Measurements from ENCODE around the gene TIMP2.
"Not testable (repeated sequence)": the region's sequence is repeated elsewhere in the genome, so short reads cannot be mapped to it uniquely, and the experiment has no call there.

The TIMP2 gene

DNA sequence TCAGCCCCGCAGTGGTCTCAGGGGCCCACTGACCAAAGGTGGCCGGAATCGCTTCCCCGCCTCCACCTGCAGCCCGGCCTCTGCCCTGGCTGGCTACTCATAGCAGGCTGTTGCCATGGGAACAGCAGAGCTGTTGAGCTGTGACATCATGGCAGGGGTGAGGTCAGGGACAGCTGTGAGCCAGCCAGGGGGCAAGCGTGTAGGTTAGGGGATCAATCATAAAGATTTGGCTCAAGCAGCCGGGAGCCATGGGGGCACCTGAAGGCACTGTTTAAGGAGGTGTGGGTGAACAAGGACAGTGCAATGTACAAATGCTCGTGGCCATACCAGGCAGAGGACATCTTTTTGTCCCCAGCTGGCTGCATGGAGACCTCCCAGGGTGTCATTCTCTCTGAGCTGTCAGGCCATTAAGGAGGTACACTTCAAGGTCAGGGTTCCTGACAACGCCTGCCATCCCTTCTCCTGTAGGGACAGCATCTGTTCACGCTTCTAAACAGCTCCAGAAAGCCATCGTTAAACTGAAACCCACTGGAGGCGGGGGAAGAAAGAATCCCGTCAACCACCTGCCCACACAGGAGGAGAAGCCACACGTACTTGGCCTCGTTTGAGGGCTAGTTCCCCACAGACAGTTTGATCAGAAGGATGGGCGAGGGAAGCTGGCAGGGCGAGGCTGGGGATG is 21.9 kb downstream of the TIMP2 start, which contains the start of gene CEP295NL:
Gene CEP295NL (minus strand): TSS at position 101 of the 679 bp plus-strand sequence. CDS start 1,373 bp downstream, outside the sequence.
- no peak for DNase-seq

DNA sequence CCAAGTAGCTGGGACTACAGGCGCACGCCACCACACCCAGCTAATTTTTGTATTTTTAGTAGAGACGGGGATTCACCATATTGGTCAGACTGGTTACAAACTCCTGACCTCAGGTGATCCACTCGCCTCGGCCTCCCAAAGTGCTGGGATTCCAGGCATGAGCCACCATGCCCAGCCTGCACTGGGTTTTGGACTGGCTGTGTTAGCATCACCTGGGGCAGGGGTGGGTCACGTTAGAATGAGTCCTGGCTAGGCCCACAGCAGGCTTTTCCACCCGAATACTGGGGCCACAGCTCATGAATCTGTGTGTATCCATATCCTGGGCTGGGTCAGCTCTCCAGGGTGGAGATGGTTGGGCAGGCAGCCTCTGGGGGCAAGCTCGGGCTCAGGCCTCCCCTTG is 23.0 kb downstream of the TIMP2 start:
- DNase-seq, result not testable (repeated sequence)

DNA sequence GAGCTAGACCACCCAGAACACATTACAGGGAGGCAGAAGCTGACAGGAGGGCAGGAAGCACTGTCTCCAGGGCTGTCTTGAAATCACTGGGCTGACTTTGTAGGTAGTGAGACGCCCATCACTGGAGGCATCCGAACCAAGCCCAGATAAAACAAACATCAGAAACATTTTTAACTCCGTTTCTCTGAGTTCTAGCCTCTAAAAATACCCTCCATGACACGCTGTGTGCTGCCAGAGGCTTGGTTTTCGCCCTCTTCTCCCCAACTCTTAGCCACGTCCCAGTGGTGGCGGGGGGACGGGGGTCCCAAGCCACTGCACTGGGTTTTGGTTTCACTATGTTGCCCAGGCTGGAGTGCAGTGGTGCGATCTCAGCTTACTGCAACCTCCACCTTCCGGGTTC is 23.4 kb downstream of the TIMP2 start:
- no peak for DNase-seq

DNA sequence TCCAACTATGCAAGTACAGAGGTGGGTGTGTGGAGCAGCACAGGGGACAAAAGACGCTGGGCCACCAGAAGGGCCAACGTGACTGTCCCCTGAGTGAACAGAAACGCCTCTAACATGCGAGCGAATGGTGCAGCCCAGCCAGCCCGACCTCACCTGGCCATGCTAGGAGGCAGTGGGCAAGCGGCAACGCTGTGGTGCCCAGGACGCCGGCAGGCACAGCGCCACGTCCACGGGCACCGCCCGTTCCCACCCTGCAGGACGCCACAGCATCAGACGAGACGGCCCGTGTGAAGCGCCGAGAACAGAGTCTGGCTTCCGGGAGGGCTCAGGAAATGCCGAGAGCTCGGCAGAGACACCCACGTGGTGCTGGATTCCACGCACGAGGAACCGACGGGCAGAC is 24.4 kb downstream of the TIMP2 start:
- DNase-seq, result no peak

DNA sequence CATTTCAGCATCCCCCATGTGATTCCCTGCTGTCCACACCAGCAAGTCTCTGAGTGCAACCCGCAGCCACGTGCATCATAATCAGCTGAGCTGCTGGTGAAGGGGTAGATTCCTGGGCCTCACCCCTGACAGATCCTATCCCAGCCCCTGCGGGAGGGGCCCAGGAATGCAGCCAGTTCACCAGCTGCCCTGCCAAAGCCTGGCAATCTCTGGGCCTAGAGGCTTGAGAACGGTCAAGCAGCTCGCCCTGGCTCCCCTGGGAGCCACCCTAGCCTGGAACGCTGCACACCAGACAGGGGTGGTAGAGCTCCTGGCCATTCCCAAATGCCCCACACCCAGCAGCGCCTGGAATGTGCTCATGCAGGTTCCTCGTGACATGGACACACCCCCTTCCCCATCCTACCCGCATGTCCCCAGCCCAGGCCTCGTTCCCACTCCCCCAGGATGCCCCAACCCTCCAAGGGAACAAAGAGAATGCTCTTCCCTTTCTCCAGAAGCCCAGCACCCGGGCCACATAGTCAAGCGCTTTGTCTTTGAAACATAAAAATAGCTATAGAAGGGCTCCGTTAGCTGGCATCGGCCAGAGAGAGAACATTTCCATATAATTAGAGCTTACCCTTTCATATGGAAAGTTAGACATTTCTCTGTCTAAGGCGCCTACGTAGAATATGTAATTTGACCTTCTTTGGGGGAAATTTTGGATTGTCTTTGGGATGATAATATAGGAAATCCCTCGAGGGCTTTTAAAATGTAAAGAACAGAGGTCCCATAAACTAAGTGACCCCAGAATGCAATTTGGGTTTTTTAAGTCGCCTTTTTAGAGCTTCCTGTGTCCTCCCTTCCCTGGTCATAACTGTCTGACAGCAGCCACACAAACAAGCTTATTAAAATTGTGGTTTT is 25.6 kb downstream of the TIMP2 start:
- no peak for DNase-seq

DNA sequence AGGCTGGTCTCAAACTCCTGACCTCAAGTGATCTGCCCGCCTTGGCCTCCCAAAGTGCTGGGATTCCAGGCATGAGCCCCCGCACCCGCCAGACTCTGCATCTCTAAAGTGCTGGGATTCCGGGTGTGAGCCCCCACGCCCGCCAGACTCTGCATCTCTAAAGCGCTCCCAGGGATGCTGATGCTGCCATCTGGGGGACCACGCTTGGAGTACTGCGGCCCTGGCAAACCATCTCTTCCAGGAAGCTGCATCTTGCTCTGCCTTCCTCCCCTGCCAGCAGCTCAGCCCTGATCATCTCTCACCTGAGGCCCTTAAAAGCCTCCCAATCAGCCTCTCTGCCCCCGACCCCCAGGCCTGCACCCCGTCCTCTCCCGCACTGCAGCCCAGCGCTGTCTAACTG is 26.2 kb downstream of the TIMP2 start:
- no peak for DNase-seq

DNA sequence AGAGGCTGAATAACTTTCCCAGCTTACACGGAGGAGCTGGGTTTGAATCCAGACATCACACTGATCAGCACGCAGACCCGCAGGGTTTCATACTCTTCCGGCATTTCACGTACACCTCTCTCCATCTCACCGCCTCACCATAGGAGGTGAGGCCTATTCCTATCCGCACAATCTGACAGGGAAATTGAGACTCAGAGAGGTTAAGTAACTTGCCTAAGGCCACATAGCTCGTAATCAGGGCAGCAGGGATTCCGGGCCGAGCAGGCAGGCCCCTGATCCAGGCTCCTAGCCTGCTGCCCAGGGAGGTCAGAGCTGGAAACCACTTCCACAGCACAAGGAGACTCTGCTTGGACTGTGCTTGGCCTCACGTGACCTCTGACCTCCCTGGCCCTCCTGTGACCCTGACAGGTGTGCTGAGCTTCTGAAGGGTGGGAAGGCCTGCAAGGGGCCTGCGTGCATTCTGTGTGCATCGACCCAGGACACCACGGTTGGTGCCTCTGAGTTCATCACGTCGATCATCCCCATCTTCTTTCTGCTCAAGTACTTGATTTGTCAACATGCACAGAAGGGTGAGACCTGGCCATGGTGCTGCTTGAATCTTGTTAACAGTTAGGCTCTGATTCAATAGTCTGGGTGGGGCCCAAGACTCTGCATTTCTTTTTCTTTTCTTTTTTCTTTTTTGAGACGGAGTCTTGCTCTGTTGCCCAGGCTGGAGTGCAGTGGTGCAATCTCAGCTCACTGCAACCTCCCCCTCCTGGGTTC is 26.9 kb downstream of the TIMP2 start:
- DNase-seq, result no peak

DNA sequence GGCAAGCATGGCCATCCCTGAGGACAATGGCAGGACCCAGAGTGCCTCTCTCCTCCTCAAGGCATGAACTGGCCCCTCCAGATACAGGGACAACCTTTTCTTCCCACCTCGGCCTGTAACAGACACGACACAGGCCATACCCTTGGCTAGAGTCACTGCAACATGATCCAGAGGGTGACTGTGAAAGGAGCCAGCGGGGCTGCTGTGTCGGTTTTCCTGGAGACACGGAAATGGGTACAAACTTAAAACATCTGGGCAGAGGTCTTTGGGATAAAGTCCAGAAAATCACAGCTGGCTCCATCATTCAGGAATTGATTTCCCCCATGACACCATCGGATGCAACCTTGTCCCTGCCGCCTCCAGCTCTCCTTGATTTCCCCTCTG is 27.5 kb downstream of the TIMP2 start:
- no peak for DNase-seq

DNA sequence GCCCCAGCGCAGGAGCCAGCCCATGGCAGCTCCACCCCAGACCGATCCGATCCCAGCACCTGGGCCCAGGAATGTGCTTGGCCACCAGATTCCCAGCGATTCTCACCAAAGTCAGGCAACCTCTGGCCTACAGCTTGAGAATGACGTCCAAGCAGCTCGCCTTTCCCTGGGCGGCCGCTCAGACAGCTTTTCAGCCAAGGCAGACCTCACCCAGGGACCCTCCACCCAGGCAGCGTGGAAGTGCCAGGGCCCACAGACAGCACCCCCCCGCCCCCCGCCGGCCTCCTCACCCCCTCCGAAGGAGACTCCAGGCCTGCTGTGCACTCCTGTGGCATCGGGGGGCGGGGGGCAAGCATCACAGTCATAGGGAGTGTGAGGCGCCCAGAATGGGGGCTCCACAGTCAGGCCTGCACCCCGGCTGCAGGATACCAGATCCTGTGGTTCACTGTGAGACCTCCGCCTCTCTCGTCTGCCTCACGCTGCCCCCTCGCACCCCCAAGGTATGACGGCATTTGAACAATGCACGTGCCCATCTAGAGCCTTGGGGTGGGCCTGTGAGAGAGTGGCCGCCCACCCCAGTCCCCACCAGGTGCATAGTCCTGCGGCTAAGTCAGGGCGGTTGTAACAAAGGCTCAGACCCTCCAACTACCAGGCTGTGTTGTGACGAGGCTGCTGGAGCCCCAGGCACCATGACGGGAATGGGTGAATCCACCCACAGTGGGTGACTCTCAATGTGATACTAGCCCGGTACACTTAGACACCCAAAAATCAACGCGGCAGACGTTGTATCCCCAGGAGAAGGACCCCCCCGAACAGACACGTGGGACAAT is 28.1 kb downstream of the TIMP2 start:
- no peak for DNase-seq

DNA sequence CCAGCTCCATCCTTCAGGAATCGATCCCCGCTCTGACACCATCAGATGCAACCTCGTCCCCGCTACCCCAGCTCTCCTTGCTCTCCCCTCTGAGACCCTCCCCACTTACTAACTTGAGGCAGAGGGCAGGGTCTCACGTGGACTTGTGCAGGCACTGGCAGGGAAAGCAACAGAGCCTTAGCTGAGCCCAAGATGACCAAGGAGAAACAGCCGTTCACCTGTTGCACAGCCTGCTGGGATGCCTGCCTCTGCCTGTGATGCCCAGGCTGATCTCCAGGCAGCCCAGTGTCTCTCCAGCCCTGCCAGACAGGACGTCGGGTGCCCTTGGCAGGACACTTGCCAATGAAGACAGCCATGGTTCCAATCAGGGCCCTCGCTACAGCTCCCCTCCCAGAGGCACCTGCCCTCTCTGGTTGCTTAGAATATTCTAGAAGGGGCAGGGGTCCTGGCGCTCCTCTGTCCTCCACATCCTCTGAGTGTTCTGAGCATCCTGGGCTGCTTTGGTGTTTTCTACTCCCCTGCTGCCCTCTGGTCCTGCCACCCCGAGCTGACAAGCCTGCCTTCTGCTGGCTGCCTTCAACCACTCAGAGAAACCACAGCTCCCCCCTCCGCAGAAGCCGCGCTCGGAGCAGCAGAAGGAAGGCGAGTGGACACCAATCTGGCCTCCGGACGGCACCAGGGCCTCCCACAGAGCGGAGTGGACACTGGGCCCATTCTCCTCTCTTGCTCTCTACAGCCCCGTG is 28.9 kb downstream of the TIMP2 start:
- no peak for DNase-seq

DNA sequence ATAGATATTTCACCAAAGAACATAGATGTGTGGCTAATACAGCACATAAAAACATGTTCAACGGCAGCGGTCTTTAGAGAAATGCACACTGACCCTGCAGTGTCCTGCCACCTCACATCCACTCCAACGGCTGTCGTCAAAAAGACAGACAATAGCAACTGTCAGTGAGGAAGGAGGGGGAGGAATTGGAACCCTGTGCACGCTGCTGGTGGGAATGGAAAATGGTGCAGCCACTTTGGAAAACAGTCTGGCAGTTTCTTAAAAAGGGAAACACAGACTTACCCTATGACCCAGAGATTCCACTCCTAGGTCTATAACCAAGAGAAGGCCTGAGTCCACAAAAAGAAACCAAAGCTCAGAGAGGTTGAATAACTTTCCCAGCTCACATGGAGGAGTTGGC is 29.9 kb downstream of the TIMP2 start:
- DNase-seq, result no peak

DNA sequence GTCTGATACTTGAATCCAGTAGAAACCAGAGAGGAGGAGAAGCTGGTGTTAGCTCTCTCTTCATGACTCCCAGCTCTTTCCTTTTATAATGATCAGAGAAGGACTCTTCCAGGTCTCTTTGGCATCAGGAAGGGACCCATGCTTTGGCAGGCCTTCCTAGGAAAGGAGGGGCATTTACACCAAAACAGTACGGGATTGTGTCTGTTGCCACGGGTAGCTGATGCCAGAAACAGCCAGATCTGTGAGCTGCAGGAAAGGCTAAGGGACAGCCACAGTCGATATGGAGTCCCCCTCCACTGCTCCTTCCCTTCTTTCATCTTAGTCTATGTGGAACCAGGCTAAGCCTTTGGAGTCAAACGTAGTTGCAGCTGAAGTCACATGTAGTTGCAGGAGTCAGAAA is 31.5 kb downstream of the TIMP2 start:
- no peak for DNase-seq

DNA sequence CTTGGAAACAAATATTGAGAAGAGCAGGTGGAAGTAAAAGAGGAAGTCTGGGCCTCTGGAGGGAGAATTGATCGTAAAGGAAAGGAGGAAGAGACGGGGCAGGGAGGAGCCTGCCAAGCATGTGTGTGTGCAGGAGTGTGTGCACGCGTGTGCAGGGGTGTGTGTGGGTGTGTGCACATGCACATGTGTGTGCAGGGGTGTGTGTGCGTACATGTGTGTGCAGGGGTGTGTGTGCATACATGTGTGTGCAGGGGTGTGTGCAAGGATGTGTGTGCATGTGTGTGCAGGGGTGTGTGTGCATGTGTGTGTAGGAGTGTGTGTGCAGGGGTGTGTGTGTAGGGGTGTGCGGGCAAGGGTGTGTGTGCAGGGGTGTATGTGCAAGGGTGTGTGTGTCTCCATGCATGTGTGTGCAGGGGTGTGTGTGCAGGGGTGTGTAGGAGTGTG is 32.2 kb downstream of the TIMP2 start:
- no peak for DNase-seq

DNA sequence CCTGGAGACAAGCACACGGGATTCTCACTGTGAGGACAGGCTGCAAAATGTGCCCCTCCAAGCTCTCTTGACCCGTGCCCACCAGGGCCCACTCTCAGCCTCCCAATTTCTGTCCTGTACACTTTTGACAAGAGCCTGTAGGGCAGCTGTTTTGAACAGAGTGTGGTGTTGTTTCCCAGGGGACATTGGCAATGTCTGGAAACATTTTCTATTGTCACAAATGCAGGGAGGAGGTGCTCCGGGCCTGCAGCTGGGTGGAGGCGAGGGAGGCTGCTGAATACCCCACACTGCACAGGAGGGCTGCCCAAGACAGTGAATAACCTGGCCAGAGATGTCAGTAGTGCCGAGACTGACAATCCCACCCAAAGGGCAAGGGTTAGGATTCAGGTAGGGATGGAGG is 32.7 kb downstream of the TIMP2 start:
- DNase-seq, result no peak

DNA sequence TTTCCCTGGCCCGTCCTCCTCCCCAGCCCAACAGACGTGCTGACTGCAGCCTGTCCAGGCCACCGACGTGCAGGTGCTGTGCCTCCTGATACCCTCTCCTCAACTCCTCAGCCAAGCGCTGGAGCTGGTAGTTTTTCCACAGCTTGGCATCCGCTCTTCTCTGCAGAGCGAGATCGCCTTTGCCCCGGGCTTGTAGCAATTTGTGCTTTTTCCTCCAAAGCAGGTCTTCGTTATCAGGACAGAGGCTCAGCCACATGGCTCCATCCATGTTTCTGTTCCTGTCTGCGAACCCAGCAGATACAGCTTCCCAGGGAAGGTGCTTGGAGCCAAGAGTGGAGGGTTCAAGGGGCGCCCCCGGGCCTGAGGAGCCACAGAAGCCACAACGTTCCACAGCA is 33.1 kb downstream of the TIMP2 start:
- no peak for DNase-seq

DNA sequence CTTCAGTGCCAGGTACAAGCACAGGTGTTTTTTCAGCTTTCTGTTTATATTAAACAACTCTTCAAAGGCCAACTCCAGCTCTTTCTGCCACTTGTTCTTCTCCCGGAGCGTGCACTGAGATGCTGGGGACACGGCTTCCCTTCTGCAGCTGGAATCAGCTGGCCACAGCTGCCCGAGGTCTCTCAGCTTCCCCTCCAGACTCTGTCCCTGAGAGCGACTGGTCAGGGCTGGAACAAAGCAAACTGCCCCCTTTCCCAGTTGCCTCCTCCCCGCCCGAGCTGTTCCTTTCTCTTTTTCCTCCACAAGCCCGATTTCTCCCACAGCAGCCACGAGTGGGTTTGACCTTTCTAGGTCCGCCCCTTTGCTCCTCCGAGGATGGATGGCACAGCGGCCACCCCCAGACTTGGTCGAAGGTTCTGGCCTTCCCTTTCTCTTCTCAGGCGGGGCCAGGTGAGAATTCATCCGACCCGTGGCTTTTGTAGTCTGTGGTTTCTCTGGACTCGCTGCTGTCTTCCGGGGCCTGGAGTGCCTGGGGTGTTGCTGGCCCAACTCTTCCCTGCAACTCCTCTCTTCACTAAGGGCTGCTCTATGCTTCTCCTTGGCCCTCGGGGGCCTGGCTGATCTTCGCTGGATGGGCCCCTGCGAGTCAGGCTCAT is 33.7 kb downstream of the TIMP2 start:
- no peak for DNase-seq

DNA sequence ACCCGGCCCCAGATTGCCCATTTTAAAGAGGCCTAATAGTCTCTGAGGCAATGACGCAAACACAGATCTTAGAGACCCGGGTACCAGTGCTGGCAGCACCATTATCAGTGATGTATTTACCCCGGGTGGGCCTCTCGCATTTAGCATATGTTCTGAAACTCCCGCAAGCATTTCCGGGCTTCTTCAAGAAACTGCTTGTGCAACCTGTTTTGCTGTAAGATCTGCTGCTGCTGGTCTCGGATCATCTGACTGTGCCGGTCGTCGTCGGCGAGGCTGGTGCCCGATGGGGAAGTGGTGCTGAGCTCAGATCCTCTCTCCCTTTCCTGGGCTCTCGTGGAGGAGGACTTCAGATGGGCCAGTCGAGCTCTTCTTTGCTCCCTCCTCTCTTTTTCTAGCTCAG is 34.7 kb downstream of the TIMP2 start:
- DNase-seq, result peak; percentile 95

DNA sequence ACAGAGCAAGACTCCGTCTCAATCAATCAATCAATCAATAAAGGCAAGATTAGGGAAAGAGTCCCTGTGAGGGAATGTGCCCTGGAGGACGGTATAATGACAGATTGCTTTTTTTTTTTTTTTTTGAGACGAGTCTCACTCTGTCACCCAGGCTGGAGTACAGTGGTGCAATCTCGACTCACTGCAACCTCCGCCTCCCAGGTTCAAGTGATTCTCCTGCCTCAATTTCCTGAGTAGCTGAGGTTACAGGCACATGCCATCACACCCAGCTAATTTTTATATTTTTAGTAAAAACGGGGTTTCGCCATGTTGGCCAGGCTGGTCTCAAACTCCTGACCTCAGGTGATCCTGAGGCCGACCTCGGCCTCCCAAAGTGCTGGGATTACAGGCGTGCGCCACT is 35.1 kb downstream of the TIMP2 start:
- DNase-seq, result not testable (repeated sequence)

DNA sequence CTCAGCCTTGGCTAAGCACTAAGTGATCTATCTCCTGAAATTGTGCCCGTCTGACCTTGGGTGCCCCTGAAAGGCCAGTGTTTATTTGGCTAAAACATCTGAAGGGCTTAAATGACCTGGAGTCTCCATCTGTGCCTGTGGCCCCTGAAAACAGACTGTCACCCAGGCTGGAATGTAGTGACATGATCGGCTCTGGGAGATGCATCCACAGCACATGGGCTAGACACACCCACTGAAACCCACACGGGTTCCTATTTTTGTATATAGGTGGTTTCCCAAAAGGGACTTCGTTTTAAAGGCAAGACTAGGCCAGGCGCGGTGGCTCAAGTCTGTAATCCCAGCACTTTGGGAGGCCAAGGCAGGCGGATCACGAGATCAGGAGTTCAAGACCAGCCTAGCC is 35.7 kb downstream of the TIMP2 start:
- DNase-seq, result peak; percentile 84

DNA sequence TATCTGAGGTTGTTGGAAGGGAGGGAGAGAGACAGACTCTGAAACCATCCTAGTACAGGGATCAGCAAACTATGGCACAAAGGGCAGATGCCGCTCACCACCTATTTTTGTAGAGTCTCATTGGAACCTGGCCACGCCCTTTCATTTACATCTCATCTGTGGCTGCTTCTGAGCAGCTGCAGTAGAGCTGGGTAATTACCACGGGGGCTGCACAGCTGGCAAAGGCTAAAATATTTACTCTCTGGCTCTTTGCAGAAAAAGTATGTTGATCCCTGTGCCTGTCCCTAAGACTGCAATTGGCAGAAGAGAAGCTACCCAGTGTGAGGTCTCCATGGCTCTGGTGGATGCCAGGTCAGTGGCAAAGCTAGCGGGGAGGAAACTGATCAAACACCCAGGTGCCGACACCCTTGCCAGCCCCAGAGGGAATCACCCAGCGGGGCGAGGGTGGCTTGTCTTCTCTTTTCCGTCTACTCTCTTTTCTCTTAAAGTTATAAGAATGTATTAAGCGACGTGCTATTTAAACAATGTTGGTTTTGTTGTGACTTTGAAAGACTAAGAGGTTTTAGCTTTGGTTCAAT is 36.2 kb downstream of the TIMP2 start:
- DNase-seq, result peak; percentile 67

DNA sequence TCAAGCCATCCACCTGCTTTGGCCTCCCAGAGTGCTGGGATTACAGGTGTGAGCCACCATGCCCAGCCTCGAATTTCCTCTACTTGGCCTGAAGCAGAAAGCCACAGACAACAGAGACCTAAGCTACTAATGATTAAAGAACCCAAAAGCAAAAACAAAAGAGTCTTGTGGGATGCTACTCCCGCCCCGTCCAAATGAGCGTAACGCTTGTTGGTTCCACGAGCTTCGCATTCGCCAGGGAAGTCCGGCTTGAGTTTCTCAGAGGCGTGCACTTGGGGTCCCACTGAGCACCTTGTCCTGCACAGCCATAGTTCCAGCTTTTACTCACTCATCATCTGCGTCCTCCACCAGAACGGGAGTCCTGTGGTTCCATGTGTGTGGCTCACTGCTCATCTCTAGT is 38.2 kb downstream of the TIMP2 start:
- DNase-seq, result no peak

Data from RPMI8226 (cell line).